GM21367 (cell line): Measurements from ENCODE around the gene ADCY3.

ENCODE experiments used
- ATAC-seq: cut with Tn5 transposase; IDR thresholded peaks from one replicate; pipeline ENCODE4 v1.9.1; 2021; ENCODE audit not compliant: unreplicated experiment

Gene ADCY3

DNA sequence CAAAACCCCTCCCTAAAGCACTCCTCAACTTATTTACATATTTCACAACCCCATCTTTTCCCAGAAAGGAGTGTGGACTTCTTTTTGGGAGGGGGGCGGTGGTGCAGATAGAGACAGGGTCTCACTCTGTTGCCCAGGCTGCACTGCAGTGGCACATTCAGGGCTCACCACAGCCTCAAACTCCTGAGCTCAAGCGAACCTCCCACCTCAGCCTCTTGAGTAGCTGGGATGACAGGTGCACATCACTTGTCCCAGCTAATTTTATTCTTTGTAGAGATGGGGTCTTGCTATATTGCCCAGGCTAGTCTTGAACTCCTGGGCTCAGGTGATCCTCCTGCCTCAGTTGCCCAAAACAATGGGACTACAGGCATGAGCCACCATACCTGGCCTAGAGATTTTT, 44.1 kb downstream of the ADCY3 start:
- ATAC-seq: no peak

DNA sequence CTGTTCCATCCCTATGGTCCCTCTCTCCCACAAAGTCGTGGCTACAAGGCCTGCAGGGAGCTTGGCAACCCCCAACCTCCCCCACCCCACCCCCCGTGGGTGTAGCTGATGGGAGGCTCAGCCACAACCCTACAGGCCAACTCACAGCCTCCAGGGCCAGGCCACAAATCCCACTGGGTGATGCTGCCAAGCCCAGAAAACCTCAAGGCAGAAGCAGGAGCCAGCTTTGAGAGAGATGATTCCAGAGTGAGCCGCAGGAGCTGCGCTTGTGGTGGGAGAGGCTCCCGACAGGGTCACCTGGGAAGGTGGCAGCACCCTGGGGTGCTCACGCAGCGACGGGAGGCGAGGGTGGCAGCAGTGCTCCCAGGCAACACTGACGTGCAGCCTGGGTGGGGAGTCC, 44.8 kb downstream of the ADCY3 start:
- ATAC-seq: no peak

DNA sequence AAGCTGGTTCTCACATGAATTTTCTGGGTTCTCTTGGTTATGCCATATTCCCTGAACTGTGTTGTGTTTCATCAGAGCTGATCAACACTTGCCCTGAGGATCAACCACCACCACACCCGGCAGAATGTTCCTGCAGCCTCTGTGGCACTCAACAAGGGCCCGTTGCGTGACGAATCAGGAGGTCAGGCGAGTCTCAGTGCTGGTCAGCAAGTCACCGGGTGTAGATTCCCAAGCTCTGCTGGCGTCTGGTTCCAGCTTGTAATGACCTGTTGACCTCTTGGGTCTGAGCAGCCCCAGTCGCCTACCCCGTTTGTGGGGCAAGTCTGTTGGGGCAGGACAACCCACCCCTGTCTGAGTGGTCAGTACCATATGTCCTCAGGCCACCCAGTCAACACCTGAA, 46.0 kb downstream of the ADCY3 start:
- no peak for ATAC-seq

DNA sequence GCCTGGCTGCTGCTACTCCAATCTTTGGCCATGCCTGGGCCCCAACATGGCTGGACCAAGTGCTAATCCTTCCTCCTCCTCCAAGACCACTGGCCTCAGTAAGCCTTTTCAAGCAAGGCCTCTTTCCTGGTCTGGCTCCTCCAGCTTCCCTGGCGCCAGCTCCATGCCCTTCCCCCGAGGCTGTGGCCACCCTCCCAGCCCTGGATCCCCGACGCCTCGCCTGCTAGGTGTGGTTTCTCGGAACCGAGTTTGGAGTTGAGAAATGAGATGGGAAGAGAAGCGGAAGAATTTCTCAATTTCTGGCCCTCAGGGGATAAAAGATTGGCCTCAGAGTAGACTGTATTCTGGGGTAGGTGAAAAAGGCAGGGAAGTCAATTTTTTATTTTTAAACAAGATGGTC, 46.4 kb downstream of the ADCY3 start:
- no peak for ATAC-seq

- no peak for ATAC-seq
These were observed 47.5 kb downstream of the ADCY3 start for GRCh38 chr2:24872344-24873115.

DNA sequence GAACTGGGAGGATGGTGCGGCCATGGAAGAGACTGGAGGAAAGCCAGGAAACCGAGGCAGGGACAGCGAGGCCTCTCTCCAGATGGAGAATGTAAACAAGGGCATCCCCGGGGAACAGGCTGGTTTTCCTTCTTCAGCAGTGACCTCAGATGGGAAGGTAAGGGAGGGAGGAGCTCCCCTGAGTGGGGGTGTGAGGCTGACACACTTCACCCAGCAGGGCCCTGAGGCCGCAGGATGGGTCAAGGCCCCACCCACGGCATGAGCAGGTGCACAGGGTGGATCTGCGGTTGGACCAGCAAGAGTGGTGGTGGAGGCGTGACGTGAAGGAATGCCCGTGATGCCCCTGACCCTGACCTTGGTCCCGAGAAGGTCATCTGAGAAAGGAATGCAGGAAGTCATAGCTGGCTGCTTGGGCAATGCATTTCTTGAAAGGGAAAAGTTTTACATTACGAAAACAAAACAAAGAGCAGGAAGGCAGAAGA, 48.1 kb downstream of the ADCY3 start:
- ATAC-seq: no peak

- no peak for ATAC-seq
These were observed 48.9 kb downstream of the ADCY3 start for GRCh38 chr2:24870891-24871705.

DNA sequence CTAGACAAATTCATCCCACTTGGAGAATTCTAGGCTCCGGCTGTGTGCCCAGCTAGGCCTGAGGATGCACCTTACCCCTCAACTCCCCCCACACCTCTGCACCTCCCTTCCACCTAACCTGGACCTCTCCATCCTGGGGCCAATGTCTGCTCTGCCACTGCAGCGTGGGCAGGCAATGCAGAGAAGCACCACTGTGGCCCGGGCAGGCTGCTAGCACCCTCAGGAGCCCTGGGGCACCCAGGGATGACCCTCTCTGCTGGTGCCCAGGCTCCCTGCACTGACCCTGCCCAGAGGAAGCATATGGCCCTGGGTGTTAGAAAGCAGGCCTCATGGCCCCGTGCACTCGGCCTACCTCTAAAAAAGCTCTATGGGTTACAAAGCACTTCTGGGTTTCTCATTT, 49.6 kb downstream of the ADCY3 start:
- no peak for ATAC-seq

DNA sequence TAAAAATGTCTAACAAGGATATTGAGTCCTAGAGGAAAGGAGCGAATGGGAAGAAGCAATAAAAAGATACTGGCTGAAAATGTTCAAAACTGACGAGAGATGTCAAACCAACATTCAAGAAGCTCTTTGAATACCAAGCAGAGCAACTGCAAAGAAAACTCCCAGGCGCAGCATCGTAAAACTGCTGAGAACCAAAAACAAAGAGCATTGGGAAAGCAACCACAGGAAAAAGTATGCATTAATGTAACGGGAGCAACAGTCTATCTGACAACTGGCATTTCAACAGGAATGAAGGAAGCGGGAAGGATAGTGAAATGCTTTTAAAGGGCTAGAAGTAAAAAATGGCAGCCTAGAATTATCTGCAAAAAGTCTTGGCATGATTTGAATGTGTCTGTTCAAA, 53.1 kb downstream of the ADCY3 start:
- no peak for ATAC-seq

- no peak for ATAC-seq
These were observed 56.4 kb downstream of the ADCY3 start for GRCh38 chr2:24863641-24864040.

DNA sequence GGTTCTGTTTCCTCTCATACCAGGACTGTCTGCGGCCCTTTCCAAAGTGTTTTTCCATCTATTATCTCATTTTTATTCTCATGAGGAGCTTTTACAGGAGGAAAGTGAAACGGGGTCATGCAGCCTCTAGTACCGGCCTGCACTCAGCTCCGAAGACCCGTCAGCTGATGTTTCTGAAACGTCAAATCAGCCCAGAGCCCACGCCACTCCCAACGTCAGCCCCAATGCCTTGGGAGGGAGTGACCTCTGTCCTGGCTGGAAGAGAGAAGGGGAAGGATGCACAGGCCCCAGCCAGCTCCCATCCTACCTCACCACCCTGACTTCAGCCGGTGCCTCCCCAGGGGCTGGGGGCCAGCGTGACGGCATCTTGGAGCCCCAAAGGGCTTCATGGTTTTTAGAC, 58.5 kb downstream of the ADCY3 start:
- ATAC-seq: no peak

DNA sequence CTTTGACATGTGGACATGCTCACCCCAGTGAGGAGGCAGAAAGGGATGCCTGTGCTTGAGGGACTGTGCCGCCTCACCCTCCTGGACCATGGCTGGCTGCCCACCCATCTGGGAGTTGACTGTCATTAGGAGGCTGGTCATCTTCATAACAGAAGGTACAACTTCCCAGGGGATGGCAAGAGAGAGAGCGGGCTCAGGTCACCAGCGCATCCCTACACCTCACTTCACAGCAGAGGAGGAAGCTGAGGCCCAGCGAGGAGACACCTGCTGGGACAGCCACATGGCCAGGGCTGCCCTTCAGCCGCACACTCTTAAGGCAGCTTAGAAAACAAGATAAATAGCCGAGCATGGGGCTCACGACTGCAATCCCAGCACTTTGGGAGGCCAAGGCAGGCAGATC, 59.4 kb downstream of the ADCY3 start:
- no peak for ATAC-seq

DNA sequence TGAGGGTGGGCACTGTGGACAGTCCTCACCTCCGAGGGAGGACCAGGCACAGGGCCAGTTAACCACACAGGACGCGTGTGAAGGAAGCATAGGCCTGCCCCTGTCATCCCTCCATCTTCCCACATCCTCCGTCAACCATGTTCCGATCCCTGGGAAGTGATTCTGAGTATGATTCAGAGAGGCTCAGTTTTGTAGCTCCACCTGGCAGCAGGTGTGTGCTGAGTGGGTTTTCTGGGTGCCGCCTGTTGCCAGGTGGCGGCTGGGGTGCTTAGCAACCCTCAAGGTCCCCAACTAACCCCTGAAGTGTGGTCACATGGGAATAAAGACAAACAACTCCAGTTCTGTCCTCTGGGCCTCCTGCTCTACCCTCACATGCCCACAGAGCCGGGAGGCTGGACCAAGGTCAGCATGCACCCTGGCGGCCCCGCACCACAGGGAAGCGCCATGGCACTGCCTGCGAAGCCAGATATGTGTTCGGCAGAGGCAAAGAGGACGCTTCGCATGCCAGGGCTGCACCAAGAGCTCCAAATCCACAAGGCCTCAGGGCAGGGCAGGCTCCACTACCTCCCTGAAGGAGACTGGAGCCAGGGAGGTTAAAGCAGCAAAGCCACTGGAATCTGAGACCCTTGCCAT, 60.0 kb downstream of the ADCY3 start:
- ATAC-seq: no peak

DNA sequence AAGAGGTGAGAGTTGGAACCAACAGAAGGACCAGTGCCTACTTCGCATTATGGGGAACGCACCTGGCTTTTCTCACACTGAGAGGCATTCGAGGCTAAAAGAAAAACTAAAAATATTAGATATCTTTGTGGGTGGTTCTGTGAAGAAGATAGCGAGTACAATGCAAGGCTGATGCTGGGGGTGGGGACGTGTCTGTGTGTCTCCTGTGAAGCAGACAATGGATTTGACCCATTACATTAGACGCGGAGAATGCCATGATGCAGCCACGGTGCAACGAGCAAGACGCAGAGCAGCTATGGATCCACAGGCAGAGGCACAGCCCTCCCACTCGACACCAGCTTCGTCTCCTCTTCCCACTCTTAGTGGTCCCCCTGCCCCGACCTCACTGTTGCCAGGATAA, 61.0 kb downstream of the ADCY3 start:
- ATAC-seq: no peak

- ATAC-seq: no peak
These were observed 62.3 kb downstream of the ADCY3 start for GRCh38 chr2:24857746-24858145.

DNA sequence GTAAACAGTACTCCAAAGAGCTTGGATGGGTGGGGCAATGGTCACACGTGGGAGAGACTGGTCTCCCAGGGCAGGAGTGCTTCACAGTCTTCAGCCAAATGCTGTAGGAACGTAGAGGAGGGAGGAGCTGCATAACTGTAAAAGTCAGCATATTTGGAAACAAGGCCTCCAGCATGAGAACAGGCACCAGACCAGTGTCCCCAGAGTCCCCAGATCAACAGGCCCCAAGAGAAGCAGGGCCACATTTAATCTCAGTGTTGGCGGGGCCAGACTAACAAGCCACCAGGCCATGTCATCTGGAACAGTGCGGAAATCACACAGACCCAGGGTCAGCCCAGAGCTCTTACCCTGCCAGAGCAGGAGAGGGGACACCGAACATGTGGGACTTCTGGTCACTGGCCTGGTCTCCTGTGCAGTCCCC, 63.2 kb downstream of the ADCY3 start:
- no peak for ATAC-seq

DNA sequence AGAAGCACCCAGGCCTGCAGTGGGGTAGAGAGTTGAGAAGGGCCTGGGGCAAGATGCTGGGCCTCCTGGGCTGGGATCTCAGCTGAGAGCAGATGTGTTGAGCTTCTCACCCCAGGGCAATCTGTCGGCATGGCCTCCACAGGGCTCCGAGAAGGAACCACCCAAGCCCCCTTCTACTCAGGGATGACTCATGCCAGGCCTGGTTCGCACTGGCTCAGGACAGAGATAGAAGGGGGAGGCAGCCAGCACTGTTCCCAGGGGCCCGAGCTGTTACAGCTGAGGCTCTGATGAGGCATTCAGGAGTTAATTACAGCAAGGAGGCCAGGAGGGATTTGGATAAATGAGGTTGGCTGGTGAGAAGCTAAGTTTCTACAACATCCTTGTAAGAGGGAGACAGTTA, 64.3 kb downstream of the ADCY3 start:
- ATAC-seq: no peak

GRCh38 chr2:24855022-24855622, 64.9 kb downstream of the ADCY3 start:
- ATAC-seq: no peak

DNA sequence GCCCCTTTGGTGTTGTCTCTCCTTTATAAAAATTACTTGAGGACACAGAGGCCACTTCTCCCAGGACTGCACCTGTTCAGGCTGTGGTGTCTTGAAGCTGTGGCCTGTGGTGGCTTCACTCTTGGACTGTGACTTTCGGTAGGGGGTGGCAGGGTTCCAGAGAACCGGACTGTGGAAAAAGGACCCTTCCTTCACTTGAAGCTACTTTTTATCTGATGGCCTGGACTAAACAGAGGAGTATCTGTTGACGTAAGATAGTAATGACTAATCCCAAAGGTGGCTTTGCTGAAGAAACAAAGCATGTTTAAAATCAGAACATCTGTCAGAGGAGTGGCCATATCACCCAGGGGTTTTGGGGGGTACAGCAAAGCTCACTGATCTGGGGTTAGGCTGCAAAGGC, 66.0 kb downstream of the ADCY3 start:
- ATAC-seq: no peak

DNA sequence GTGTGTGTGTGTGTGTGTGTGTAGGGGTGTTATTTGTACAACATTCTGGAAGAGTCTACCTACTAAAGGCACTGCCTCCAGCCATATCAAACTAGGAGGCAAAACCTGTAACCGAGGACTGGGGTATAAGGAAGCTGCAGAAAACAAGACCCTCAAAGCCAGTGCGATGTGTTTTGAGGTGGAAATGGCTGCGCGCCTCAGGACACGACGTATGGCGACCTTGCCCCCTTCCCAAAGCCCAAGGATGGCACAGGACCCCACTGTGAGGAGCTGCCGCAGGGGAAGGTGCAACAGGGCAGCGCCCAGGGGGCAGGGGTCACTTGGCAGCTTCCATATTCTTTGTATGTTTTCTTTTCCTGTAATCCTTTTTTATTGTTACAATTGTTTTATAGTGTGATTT, 67.0 kb downstream of the ADCY3 start:
- ATAC-seq: no peak

DNA sequence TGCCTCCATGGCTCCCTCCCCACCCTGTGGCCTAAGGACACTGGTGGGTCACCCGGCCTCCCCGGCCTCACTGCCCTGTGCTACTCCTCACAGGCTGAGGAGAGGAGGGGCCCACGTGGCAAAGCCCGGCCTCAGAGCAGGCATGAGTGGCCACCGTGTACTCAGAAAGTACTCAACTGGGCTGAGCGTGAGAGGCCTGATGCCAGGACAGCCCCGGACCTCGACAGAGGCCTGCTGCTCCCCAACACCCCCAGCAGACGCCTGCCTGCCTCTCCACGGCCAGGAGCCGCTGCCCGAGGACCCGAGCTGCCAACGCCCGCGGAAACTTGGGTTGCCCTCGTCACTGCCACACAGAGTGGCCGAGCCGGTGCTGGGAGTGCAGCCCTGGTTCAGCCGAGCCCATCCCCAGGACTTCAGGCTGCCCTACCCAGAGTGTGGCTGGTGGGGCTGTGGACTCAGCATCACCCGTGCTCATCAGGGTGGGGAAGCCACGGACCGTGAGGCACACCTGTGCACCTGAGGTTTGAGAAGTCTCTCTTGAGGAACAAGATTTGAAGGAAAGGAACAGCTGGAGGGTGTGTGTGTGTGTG, 67.5 kb downstream of the ADCY3 start:
- no peak for ATAC-seq
